Uterus (tissue), 4 donors: ENCODE measurements around the gene PBOV1. TPM values are rescaled to one million over a fixed set of nuclear protein-coding genes. Genes with fewer than 3 reads are reported as not detected.

Source experiments
- DNase-seq, 2 donors: peaks; one replicate each; pipeline ENCODE4 v3.0.0-alpha.2; 2019 to 2020
- H3K27ac ChIP-seq, 2 donors: fragments of 200-600 bp; sonication (generic); 1 replicate in 1 of 2; 2 replicates in 1 of 2; pipeline ENCODE4 v1.5.1; 2016 to 2018
- H3K27me3 ChIP-seq, 2 donors: fragments of 200-600 bp; sonication (generic); one replicate each; pipeline ENCODE4 v1.5.1; 2018 to 2019; ENCODE audit warnings: control low read depth in 1 of 2
- H3K36me3 ChIP-seq, 2 donors: fragments of 200-600 bp; sonication (generic); one replicate each; pipeline ENCODE4 v1.5.1; 2019; ENCODE audit warnings: control low read depth in 1 of 2
- H3K4me1 ChIP-seq, 2 donors: fragments of 200-600 bp; sonication (generic); one replicate each; pipeline ENCODE4 v1.5.1; 2018 to 2019; ENCODE audit warnings: control low read depth in 1 of 2
- H3K4me3 ChIP-seq, 2 donors: fragments of 200-600 bp; sonication (generic); 1 replicate in 1 of 2; 2 replicates in 1 of 2; pipeline ENCODE4 v1.5.1; 2018 to 2019; ENCODE audit warnings: mild to moderate bottlenecking in 1 of 2
- H3K9me3 ChIP-seq, 2 donors: fragments of 200-600 bp; sonication (generic); one replicate each; pipeline ENCODE4 v1.5.1; 2019; ENCODE audit warnings: control low read depth in 1 of 2
- POLR2A ChIP-seq, 2 donors: fragments of 450-650 bp; IDR thresholded peaks; one replicate each; pipeline ENCODE4 v1.6.1; 2016; ENCODE audit warnings: antibody characterized with exemption in 2 of 2, mild to moderate bottlenecking in 1 of 2, moderate library complexity in 1 of 2
- intact Hi-C: fragments of 100-400 bp; cut with DNase I; formaldehyde crosslinking; loops from one replicate; pipeline ENCODE4 v1.15.1; 2023; ENCODE audit warnings: low total_unique reads
- total RNA-seq, 4 donors: library from RNA; depleted of rRNA in 3 of 4; stranded (reverse); fragments of >200 nt in 3 of 4; gene quantifications; one replicate each; pipeline versions ENCODE4 v1.1.0 to v1.2.4, GENCODE V29; 2014 to 2023
- TF ChIP-seq, protein P1 (sequence below), 4 experiments: fragments of 200-600 bp in 2 of 4; fragments of 450-650 bp in 2 of 4; sonication (generic) in 2 of 4; IDR thresholded peaks; one replicate each; pipeline ENCODE4 v1.5.1; 2016 to 2019; ENCODE audit warnings: antibody characterized with exemption in 4 of 4, mild to moderate bottlenecking in 2 of 4, moderate library complexity in 1 of 4
- donor health status: DM: yes; HTN: yes; CAD: no.

Gene PBOV1
- total RNA-seq, 4 donors from 2014 or later = not detected

DNA sequence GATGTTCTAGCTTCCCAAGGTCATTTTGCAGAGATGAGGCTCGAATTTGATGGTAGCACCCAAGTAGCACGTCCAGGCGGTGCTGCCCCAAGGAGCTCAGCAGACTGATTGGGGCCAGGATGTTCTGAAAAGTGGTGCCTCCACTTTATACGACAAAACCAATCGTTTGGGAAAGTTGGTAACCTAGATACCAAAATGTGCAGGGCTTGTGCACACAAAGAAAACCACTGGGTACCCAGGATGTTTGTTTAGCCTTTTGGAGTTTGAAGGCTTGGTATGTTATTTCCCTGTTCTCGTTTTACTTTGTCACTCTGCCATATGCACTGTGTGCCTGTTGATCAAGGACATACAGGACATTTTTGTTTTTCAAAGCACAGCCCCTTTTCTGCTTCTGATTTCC is 40.7 kb upstream of the PBOV1 start:
- no peak for TF ChIP-seq POLR2A (IDR thresholded peaks at IDR 0.05)
- TF ChIP-seq, protein P1, sequence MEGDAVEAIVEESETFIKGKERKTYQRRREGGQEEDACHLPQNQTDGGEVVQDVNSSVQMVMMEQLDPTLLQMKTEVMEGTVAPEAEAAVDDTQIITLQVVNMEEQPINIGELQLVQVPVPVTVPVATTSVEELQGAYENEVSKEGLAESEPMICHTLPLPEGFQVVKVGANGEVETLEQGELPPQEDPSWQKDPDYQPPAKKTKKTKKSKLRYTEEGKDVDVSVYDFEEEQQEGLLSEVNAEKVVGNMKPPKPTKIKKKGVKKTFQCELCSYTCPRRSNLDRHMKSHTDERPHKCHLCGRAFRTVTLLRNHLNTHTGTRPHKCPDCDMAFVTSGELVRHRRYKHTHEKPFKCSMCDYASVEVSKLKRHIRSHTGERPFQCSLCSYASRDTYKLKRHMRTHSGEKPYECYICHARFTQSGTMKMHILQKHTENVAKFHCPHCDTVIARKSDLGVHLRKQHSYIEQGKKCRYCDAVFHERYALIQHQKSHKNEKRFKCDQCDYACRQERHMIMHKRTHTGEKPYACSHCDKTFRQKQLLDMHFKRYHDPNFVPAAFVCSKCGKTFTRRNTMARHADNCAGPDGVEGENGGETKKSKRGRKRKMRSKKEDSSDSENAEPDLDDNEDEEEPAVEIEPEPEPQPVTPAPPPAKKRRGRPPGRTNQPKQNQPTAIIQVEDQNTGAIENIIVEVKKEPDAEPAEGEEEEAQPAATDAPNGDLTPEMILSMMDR (IDR thresholded peaks at IDR 0.05) = no peak
- intact Hi-C loops = no loop called here
- Histone ChIP-seq H3K36me3 (no peaks in the 10 kb centered on the region), H3K27ac (no peak overlapping the region), H3K4me3 (no peak overlapping the region), H3K9me3 (no peaks in the 10 kb centered on the region), H3K4me1 (no peaks in the 10 kb centered on the region), H3K27me3 (no peaks in the 10 kb centered on the region)
- no peak for DNase-seq

DNA sequence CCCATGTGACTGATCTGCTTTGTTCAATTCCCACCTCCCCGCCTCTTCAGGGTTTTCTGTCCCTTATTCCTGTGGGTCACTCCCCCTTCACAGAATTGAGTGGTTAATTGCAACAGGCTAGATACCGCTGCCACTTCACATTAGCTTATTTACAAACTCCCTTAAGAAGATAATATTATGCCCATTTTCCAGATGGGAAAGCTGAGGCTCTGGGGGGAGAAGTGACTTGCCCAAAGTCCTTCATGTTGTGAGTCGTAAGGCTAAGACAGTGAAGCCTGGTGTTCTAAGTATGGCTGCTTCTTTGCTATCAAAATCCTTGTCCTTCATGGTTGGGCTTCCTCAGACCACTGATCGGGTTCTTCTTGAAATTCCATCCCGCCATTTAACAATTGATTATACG is 39.9 kb upstream of the PBOV1 start:
- DNase-seq = no peak
- H3K4me3 ChIP-seq = no peak overlapping the region
- H3K27me3 ChIP-seq = no peaks in the 10 kb centered on the region
- no peaks in the 10 kb centered on the region for H3K9me3 ChIP-seq
- H3K27ac ChIP-seq = no peak overlapping the region
- TF ChIP-seq, protein P1 (IDR thresholded peaks at IDR 0.05) = no peak
- TF ChIP-seq POLR2A (IDR thresholded peaks at IDR 0.05) = no peak
- no peaks in the 10 kb centered on the region for H3K4me1 ChIP-seq
- H3K36me3 ChIP-seq = no peaks in the 10 kb centered on the region
- intact Hi-C loops = no loop called here

DNA sequence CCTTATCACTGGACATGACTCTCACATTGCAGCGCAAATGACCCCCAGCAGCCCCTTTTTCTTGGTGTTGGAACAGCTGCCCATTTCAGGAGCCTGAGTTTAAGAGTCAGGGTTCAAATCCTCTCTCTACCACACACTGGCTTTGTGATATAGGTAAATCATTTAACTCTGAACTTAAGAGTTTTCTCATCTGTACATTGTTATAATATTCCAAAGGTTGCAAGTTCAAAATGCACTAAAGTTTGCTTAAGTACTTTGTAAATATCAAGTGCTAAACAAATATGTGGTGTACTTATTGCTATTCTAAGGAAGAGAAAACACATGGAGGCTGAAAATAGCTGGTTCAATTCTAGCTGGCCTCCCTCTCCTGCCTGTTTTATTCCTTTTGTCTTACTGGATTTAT is 39.3 kb upstream of the PBOV1 start:
- no peaks in the 10 kb centered on the region for H3K4me1 ChIP-seq
- no peaks in the 10 kb centered on the region for H3K36me3 ChIP-seq
- intact Hi-C loops = no loop called here
- no peak for TF ChIP-seq POLR2A (IDR thresholded peaks at IDR 0.05)
- TF ChIP-seq, protein P1 (IDR thresholded peaks at IDR 0.05) = no peak
- DNase-seq = no peak
- no peaks in the 10 kb centered on the region for H3K9me3 ChIP-seq
- no peaks in the 10 kb centered on the region for H3K27me3 ChIP-seq
- no peak overlapping the region for H3K27ac ChIP-seq
- H3K4me3 ChIP-seq = no peak overlapping the region

DNA sequence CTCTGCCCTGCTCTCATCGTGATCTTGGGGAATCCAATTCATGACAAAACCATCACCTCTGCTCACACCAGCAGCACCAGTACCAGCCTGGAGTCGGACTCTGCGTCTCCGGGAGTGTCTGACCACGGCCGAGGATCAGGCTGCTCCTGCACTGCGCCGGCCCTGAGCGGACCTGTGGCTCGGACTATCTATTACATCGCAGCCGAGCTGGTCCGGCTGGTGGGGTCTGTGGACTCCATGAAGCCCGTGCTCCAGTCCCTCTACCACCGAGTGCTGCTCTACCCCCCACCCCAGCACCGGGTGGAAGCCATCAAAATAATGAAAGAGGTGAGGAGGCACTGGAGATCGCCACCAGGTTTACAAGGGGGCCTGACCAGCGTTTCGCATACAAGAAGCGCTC is 37.2 kb upstream of the PBOV1 start:
- H3K4me1 ChIP-seq = no peaks in the 10 kb centered on the region
- H3K27me3 ChIP-seq = no peaks in the 10 kb centered on the region
- no peaks in the 10 kb centered on the region for H3K9me3 ChIP-seq
- no peak overlapping the region for H3K4me3 ChIP-seq
- DNase-seq = no peak
- intact Hi-C loops = no loop called here
- H3K36me3 ChIP-seq = no peaks in the 10 kb centered on the region
- TF ChIP-seq POLR2A (IDR thresholded peaks at IDR 0.05) = no peak
- TF ChIP-seq, protein P1 (IDR thresholded peaks at IDR 0.05) = no peak
- H3K27ac ChIP-seq = no peak overlapping the region

DNA sequence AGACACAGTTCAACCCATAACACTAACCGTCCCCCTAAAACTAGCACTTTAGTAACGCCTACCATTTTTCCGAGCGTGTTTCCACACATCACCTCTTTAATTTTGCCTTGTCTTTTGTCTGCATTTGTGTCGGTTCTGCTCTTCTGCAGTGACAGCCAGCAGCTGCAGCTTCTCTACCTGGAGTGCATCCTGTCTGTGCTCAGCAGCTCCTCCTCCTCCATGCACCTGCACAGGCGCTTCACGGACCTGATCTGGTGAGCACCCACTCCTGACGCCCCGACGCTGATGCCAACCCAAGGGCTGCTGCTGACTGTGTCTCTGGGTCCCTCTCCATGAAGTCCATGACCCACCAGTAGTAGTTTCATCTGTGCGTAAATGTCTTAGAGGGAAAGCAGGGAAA is 35.4 kb upstream of the PBOV1 start:
- H3K27ac ChIP-seq = no peak overlapping the region
- intact Hi-C loops = no loop called here
- TF ChIP-seq POLR2A (IDR thresholded peaks at IDR 0.05) = no peak
- TF ChIP-seq, protein P1 (IDR thresholded peaks at IDR 0.05) = no peak
- DNase-seq = no peak
- H3K9me3 ChIP-seq = no peaks in the 10 kb centered on the region
- H3K27me3 ChIP-seq = no peaks in the 10 kb centered on the region
- H3K4me1 ChIP-seq = no peaks in the 10 kb centered on the region
- no peak overlapping the region for H3K4me3 ChIP-seq
- H3K36me3 ChIP-seq = no peaks in the 10 kb centered on the region
